ENCODE results near the gene TTC8. TPM values are rescaled to one million over a fixed set of nuclear protein-coding genes. Genes with fewer than 3 reads are reported as not detected.

TTC8 gene
- polyA plus RNA-seq, 1 of the 3 experiments (the other 2 are of a cell fraction), result 51.6 TPM

GRCh38 chr14:88904864-88905263 lies 80.4 kb downstream of the TTC8 start (continued):
- TF ChIP-seq SIN3A (IDR thresholded peaks at IDR 0.05; ENCODE audit: borderline replicate concordance, low read depth, low read length) (no peak), JUND (IDR thresholded peaks at IDR 0.05) (no peak), USF2 (IDR thresholded peaks at IDR 0.05; ENCODE audit: borderline replicate concordance, low read depth, low read length) (no peak), NFIC (IDR thresholded peaks at IDR 0.05; ENCODE audit: borderline replicate concordance) (no peak), GATA2 (CRISPR knock-in tag; IDR thresholded peaks at IDR 0.05) (no peak), SMC3 (IDR thresholded peaks at IDR 0.05; ENCODE audit: low read depth, low read length) (no peak)
- TF ChIP-seq, protein P1, sequence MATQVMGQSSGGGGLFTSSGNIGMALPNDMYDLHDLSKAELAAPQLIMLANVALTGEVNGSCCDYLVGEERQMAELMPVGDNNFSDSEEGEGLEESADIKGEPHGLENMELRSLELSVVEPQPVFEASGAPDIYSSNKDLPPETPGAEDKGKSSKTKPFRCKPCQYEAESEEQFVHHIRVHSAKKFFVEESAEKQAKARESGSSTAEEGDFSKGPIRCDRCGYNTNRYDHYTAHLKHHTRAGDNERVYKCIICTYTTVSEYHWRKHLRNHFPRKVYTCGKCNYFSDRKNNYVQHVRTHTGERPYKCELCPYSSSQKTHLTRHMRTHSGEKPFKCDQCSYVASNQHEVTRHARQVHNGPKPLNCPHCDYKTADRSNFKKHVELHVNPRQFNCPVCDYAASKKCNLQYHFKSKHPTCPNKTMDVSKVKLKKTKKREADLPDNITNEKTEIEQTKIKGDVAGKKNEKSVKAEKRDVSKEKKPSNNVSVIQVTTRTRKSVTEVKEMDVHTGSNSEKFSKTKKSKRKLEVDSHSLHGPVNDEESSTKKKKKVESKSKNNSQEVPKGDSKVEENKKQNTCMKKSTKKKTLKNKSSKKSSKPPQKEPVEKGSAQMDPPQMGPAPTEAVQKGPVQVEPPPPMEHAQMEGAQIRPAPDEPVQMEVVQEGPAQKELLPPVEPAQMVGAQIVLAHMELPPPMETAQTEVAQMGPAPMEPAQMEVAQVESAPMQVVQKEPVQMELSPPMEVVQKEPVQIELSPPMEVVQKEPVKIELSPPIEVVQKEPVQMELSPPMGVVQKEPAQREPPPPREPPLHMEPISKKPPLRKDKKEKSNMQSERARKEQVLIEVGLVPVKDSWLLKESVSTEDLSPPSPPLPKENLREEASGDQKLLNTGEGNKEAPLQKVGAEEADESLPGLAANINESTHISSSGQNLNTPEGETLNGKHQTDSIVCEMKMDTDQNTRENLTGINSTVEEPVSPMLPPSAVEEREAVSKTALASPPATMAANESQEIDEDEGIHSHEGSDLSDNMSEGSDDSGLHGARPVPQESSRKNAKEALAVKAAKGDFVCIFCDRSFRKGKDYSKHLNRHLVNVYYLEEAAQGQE (IDR thresholded peaks at IDR 0.05; ENCODE audit: low read depth, low read length), result no peak

- no peaks in the 10 kb centered on the region for H3F3A ChIP-seq (replicated peaks; ENCODE audit: insufficient read depth)
- no peaks in the 10 kb centered on the region for H3K79me2 ChIP-seq (ENCODE audit: insufficient read depth)
- no peaks in the 10 kb centered on the region for H3K9me2 ChIP-seq
- H3K27ac ChIP-seq (ENCODE audit: low read depth in 2 of 2, low read length in 1 of 2), result no peak overlapping the region; a peak in 1 of 4 replicates
- peaks cover 0 to 18% of the 10 kb centered on the region in 2 experiments; a peak in 2 of 4 replicates for H3K4me1 ChIP-seq (ENCODE audit: control insufficient read depth in 1 of 2, insufficient read depth in 2 of 2, low read depth in 1 of 2, low read length in 1 of 2)
- no peaks in the 10 kb centered on the region for H3K27me3 ChIP-seq (ENCODE audit: insufficient read depth)
- H3K9ac ChIP-seq, result no peak overlapping the region
- no peak for TF ChIP-seq GATA2 (CRISPR knock-in tag; IDR thresholded peaks at IDR 0.05)
- TF ChIP-seq MEF2A (IDR thresholded peaks at IDR 0.05; ENCODE audit: borderline replicate concordance, low read depth), result no peak
- TF ChIP-seq EP300 (IDR thresholded peaks at IDR 0.05; ENCODE audit: borderline replicate concordance in 1 of 2, low read depth in 1 of 2, low read length in 1 of 2), result no peak
- no peak for TF ChIP-seq MXI1 (IDR thresholded peaks at IDR 0.05; ENCODE audit: low read depth, low read length)
- TF ChIP-seq FOSL2 (IDR thresholded peaks at IDR 0.05; ENCODE audit: borderline replicate concordance, low read depth), result no peak
- TF ChIP-seq RAD21 (IDR thresholded peaks at IDR 0.05; ENCODE audit: low read length), result no peak
- no peak for TF ChIP-seq NFIC (IDR thresholded peaks at IDR 0.05; ENCODE audit: borderline replicate concordance)
- no peak for TF ChIP-seq YY1 (IDR thresholded peaks at IDR 0.05; ENCODE audit: low read depth)
- no peak for TF ChIP-seq TAF1 (IDR thresholded peaks at IDR 0.05; ENCODE audit: borderline replicate concordance, low read depth, low read length)
- TF ChIP-seq, protein P1 (IDR thresholded peaks at IDR 0.05; ENCODE audit: low read depth, low read length), result no peak
- no peak for TF ChIP-seq RFX5 (IDR thresholded peaks at IDR 0.05; ENCODE audit: low read length)
- no peak for TF ChIP-seq EZH2phosphoT487 (IDR thresholded peaks at IDR 0.05; ENCODE audit: borderline replicate concordance, low read depth)
- TF ChIP-seq, protein P2, sequence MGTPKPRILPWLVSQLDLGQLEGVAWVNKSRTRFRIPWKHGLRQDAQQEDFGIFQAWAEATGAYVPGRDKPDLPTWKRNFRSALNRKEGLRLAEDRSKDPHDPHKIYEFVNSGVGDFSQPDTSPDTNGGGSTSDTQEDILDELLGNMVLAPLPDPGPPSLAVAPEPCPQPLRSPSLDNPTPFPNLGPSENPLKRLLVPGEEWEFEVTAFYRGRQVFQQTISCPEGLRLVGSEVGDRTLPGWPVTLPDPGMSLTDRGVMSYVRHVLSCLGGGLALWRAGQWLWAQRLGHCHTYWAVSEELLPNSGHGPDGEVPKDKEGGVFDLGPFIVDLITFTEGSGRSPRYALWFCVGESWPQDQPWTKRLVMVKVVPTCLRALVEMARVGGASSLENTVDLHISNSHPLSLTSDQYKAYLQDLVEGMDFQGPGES (IDR thresholded peaks at IDR 0.05; ENCODE audit: low read depth, low read length), result no peak
- TF ChIP-seq SMC3 (IDR thresholded peaks at IDR 0.05; ENCODE audit: low read depth, low read length), result no peak
- no peak for TF ChIP-seq JUND (IDR thresholded peaks at IDR 0.05)
- TF ChIP-seq CHD2 (IDR thresholded peaks at IDR 0.05; ENCODE audit: low read length, partially characterized antibody), result no peak
- TF ChIP-seq FOXM1 (IDR thresholded peaks at IDR 0.05; ENCODE audit: low read depth), result no peak
- TF ChIP-seq MAX (IDR thresholded peaks at IDR 0.05; ENCODE audit: low read depth), result no peak
- TF ChIP-seq SIN3A (IDR thresholded peaks at IDR 0.05; ENCODE audit: borderline replicate concordance, low read depth, low read length), result no peak
- no peak for TF ChIP-seq POLR2AphosphoS5 (IDR thresholded peaks at IDR 0.05; ENCODE audit: low read depth, low read length)
- H2AFZ ChIP-seq (ENCODE audit: low read depth), result no peak overlapping the region
- no peak overlapping the region; a peak in 1 of 4 replicates for H3K4me3 ChIP-seq (ENCODE audit: low read depth in 2 of 2, low read length in 1 of 2)
- POLR2A ChIA-PET, result no interaction called here
- WGBS (ENCODE audit: low lambda C conversion rate), result 29% methylated on average over 1 of the region's 1 CpG
- CTCF ChIA-PET, result interaction anchor here (1.4 kb wide), 1 partner anchor 132 kb away, joined by 4 read pairs; no protein-coding TSS in a partner anchor
- no peak overlapping the region for H3K4me2 ChIP-seq
- H3K9me3 ChIP-seq, result no peaks in the 10 kb centered on the region
- no peak for DNase-seq
- no peaks in the 10 kb centered on the region for H3K36me3 ChIP-seq (replicated peaks in 1 of 2; ENCODE audit: control insufficient read depth in 1 of 2, insufficient read depth in 2 of 2, low read length in 1 of 2)
- H4K20me1 ChIP-seq (ENCODE audit: insufficient read depth), result no peaks in the 10 kb centered on the region
These were observed 83.8 kb downstream of the TTC8 start for GRCh38 chr14:88908216-88908615.

All from SK-N-SH (cell line).